ENCODE measurements around the gene PLPP3. TPM values are rescaled to one million over a fixed set of nuclear protein-coding genes. Genes with fewer than 3 reads are reported as not detected.

The PLPP3 gene
- total and polyA plus RNA-seq, 2 experiments from 2014 or later: 103 to 159 TPM

- Histone ChIP-seq H3K4me3 (no peak overlapping the region), H4K20me1 (ENCODE audit: insufficient read depth, poor library complexity, severe bottlenecking) (no peaks in the 10 kb centered on the region), H3K36me3 (replicated peaks; ENCODE audit: insufficient read depth, low read depth) (no peaks in the 10 kb centered on the region), H3K27me3 (no peaks in the 10 kb centered on the region), H3K9me3 (ENCODE audit: low read depth) (no peaks in the 10 kb centered on the region), H3K79me2 (no peaks in the 10 kb centered on the region), H3K9me2 (replicated peaks; ENCODE audit: insufficient read depth) (no peaks in the 10 kb centered on the region), H3K4me1 (ENCODE audit: insufficient read depth) (peaks cover 30% of the 10 kb centered on the region), H3K27ac (peak overlapping the region; percentile 71), H2AFZ (no peak overlapping the region), H3K4me2 (no peak overlapping the region)
- TF ChIP-seq EZH2 (IDR thresholded peaks at IDR 0.05; ENCODE audit: borderline replicate concordance) (no peak), EZH2phosphoT487 (IDR thresholded peaks at IDR 0.05; ENCODE audit: low read depth, severe bottlenecking, unreplicated experiment) (no peak), CTCF (IDR thresholded peaks at IDR 0.05; ENCODE audit: poor library complexity) (no peak)
- WGBS (ENCODE audit: low lambda C conversion rate, missing lambda C conversion rate): 65% methylated on average over 3 of the region's 3 CpGs
- no peak for DNase-seq (ENCODE audit: low spot score)
Observed at GRCh38 chr1:56452027-56453011, 127.0 kb downstream of the PLPP3 start.

- Histone ChIP-seq H2AFZ (no peak overlapping the region), H3K4me1 (ENCODE audit: insufficient read depth) (peaks cover 30% of the 10 kb centered on the region), H4K20me1 (ENCODE audit: insufficient read depth, poor library complexity, severe bottlenecking) (no peaks in the 10 kb centered on the region), H3K27ac (peak overlapping the region; percentile 84), H3K79me2 (no peaks in the 10 kb centered on the region), H3K36me3 (replicated peaks; ENCODE audit: insufficient read depth, low read depth) (no peaks in the 10 kb centered on the region), H3K4me2 (peak overlapping the region; percentile 33), H3K4me3 (no peak overlapping the region), H3K9me3 (ENCODE audit: low read depth) (no peaks in the 10 kb centered on the region), H3K9me2 (replicated peaks; ENCODE audit: insufficient read depth) (no peaks in the 10 kb centered on the region), H3K27me3 (no peaks in the 10 kb centered on the region)
- TF ChIP-seq EZH2 (IDR thresholded peaks at IDR 0.05; ENCODE audit: borderline replicate concordance): no peak
- no peak for TF ChIP-seq CTCF (IDR thresholded peaks at IDR 0.05; ENCODE audit: poor library complexity)
- TF ChIP-seq EZH2phosphoT487 (IDR thresholded peaks at IDR 0.05; ENCODE audit: low read depth, severe bottlenecking, unreplicated experiment): no peak
- DNase-seq (ENCODE audit: low spot score): peak; percentile 81
- WGBS (ENCODE audit: low lambda C conversion rate, missing lambda C conversion rate): 68% methylated on average over 5 of the region's 5 CpGs
Observed at GRCh38 chr1:56451491-56451890, 127.9 kb downstream of the PLPP3 start.

GRCh38 chr1:56450004-56450666, 129.2 kb downstream of the PLPP3 start:
- Histone ChIP-seq H3K9me3 (ENCODE audit: low read depth) (no peaks in the 10 kb centered on the region), H2AFZ (no peak overlapping the region), H3K36me3 (replicated peaks; ENCODE audit: insufficient read depth, low read depth) (no peaks in the 10 kb centered on the region), H3K9me2 (replicated peaks; ENCODE audit: insufficient read depth) (no peaks in the 10 kb centered on the region), H3K4me1 (ENCODE audit: insufficient read depth) (peaks cover 30% of the 10 kb centered on the region), H4K20me1 (ENCODE audit: insufficient read depth, poor library complexity, severe bottlenecking) (no peaks in the 10 kb centered on the region), H3K4me3 (no peak overlapping the region), H3K79me2 (no peaks in the 10 kb centered on the region), H3K27me3 (no peaks in the 10 kb centered on the region), H3K4me2 (no peak overlapping the region), H3K27ac (peak overlapping the region; percentile 84)
- 55% methylated on average over 4 of the region's 4 CpGs for WGBS (ENCODE audit: low lambda C conversion rate, missing lambda C conversion rate)
- peak; percentile 27 for DNase-seq (ENCODE audit: low spot score)
- TF ChIP-seq EZH2phosphoT487 (IDR thresholded peaks at IDR 0.05; ENCODE audit: low read depth, severe bottlenecking, unreplicated experiment): no peak
- TF ChIP-seq EZH2 (IDR thresholded peaks at IDR 0.05; ENCODE audit: borderline replicate concordance): no peak
- TF ChIP-seq CTCF (IDR thresholded peaks at IDR 0.05; ENCODE audit: poor library complexity): no peak
